ENCODE measurements around the gene MYMX.

- TF ChIP-seq ARNTL (CRISPR knock-in tag; IDR thresholded peaks at IDR 0.05; ENCODE audit: borderline replicate concordance, low read depth) (no peak), GLIS3 (CRISPR knock-in tag; IDR thresholded peaks at IDR 0.05) (no peak), ESRRG (CRISPR knock-in tag; IDR thresholded peaks at IDR 0.05) (no peak), BACH2 (CRISPR knock-in tag; IDR thresholded peaks at IDR 0.05; ENCODE audit: borderline replicate concordance) (no peak)
Measured at GRCh38 chr6:44221961-44222335, 5.2 kb downstream of the MYMX start.
